GM21723 (cell line): Measurements from ENCODE around the gene GPC3.
"Not testable (repeated sequence)": the region's sequence is repeated elsewhere in the genome, so short reads cannot be mapped to it uniquely, and the experiment has no call there.

Source experiments
- ATAC-seq: cut with Tn5 transposase; IDR thresholded peaks from one replicate; pipeline ENCODE4 v1.9.1; 2021; ENCODE audit warnings: mild to moderate bottlenecking, moderate library complexity; ENCODE audit not compliant: unreplicated experiment

GPC3 gene

DNA sequence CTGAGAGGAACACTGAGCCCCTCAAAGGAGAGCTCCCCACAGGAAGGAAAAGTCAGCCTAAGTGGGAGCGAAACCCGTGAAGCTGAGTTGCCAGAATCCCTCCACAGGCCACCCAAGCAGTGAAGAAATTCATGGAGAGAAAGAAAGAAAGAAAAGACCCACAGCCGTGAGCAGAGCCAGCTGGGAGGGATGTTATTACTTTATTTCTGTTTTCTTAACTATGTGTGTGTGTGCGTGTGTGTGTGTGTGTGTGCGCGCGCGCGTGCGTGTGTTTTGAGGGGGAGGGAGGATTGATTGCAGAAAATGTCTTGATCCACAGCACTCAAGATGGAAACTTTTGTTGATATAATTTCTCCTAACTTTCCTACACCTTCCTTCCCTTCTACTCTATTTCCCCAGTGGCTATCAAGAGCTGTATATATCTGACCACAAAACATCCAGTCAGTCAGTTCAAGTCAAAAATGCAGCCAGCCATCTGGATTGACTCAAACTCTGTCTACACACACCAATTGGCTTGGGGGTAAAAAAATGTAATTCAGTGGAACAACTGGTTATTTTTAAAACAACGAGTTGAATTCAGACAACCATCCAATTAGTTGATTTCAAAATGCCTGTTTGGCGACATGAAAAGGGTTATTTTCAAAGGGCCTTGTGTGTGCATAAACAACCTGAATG is 13.8 kb upstream of the GPC3 start:
- ATAC-seq: no peak

DNA sequence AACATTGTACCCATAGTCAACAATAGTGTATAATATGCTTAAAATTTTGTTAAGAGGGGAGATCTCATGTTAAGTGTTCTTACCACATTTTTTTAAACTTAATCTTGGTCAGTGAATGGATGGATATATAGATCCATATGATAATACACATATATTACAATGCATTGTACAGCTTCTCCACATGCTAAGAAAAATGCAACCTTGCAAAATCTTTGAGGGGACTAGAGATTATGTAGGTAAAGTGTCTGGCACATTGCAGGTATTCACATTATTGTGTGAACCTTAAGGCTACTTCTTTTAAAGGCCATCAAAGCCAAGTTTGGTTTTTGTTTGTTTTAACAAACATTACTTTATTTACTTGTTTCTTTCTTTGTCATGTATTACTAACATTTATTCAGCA is 10.4 kb upstream of the GPC3 start:
- no peak for ATAC-seq

GRCh38 chrX:133994576-133994975 is 9.2 kb upstream of the GPC3 start:
- no peak for ATAC-seq

DNA sequence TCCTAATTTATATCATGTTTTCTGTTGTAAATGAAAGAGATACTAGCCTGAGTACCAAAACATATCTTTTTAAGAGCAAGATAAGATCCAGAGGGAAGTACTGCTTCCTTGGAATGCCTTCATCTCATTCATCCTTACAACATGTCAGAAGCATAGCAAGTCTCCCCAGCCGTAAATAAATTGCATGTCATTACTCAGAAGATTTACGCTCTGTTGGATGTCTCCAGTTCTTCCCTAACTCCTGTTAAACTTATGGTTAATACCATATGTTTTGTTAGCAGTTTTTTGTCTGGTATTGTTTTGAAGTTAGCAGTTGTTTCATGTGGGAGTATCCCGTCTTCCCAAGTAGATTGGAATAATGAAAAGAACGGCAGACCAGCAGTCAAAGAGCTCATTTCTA is 7.5 kb upstream of the GPC3 start:
- ATAC-seq: no peak

GRCh38 chrX:133991814-133992213 is 6.4 kb upstream of the GPC3 start:
- no peak for ATAC-seq

GRCh38 chrX:133991057-133991456 is 5.7 kb upstream of the GPC3 start:
- not testable (repeated sequence) for ATAC-seq

DNA sequence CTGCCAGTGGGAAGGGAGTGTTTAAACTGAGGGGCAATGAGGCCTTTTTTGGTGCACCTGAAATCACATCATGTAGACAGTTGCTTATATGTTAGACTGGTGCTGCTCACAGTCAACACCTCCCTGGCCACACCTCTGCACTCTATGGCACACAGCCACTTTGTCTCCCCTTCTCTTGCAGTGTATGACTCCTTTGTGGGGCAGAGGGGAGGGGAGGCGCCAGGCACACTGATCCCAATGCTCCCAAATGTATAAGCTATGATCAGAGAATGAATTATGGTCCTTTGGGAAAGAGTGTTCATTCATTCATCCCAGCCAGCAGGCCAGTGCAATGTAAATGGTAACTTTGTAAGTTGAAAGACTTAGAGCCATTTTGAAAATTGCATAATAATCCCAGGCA is 4.6 kb upstream of the GPC3 start:
- no peak for ATAC-seq

DNA sequence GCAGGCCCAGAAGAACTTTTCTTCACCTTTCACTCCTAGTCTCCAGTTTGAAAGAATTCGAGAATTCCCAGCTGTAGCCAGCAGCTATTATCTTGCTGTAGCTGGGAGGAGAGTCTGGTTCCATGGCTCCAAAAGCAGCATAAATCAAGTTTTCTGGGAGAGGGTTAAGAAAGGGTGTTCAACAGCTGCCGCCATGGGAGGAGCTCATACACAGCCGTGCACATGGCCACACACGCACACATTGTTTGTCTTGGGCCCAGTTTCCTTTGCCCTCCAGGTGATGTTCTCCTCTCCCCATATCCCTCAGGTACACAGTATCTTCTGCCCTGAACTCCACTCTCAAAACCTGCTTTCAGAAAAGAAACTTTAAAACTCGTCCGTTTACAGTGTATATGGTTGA is 4.1 kb upstream of the GPC3 start:
- no peak for ATAC-seq

- no peak for ATAC-seq
These were observed 2.6 kb upstream of the GPC3 start for GRCh38 chrX:133988010-133988409.

DNA sequence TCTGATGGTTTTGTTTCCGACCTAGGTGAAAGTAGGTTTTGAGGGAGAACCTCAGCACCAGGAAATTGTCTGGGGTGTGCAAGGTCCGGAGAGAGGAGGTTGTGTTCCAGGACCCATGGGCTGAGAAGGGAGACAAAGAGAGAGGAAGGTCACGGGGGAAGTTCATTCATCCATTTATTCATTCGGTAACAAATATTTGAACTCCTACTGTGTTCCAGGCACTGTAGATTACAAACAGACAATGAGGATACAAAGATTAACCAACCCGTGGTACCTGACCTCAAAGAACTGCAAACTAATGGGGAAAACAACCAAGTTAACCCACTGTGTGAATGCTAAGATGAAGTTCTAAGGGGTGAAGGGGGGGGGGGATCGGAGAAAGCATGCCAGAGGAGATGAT is 1.8 kb upstream of the GPC3 start:
- no peak for ATAC-seq

DNA sequence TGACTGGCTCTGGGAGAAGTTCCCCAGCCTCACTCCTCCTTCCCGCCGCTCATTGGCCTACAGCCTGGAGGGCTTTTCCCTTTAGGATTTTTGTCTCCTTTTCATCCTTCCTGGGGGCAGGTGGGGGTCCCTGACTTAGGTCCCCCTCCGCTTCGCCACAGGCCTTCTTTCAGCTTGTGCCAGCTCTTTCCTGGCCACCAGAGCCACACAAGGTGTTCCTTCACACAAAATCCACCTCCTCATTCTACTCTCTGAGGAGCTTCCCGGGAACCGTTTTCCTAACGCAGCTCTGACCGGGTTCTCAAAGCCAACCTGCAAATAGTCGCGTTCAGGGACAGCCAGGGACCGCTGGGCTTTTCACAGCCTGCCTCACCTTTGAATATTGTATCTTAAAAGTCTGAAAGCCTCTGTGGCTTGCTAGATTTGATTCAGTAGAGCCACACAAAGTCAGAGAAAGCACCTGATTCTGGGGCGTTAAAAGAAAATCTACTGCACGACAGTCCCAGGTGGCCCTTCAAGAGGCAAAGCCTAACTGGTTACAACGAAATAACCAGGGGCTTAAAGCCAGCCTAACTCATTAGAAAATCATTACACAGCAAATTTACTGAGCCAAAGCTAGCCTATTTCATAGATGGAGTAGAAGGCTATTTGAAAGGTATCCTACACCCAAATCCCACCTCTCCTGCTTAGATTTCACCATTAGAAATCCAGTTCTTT is 731 bp upstream of the GPC3 start:
- ATAC-seq: no peak

GRCh38 chrX:133984857-133985163 is 584 bp downstream of the GPC3 start:
- ATAC-seq: no peak

- ATAC-seq: no peak
These were observed 1.2 kb downstream of the GPC3 start for GRCh38 chrX:133983974-133984845.

GRCh38 chrX:133983256-133983973 is 2.0 kb downstream of the GPC3 start:
- no peak for ATAC-seq

DNA sequence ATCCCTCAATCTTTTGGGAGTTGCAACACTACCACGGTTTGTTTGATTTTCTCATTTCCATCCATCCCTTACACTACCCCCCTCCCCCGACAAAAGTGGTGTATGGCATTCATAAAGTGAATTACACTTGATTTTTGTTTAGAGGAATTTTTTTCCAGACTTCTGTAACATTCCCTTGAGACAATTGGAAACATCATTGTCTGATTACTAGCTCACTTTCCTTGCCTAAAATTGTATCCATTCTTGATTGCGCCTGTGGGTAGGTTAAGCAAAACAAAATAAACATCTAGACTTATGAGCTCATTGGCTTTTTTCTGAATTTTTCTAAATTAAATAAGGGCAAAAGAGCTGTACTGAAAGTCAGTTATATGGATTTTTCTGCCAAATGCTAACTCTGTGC is 3.5 kb downstream of the GPC3 start:
- ATAC-seq: no peak

DNA sequence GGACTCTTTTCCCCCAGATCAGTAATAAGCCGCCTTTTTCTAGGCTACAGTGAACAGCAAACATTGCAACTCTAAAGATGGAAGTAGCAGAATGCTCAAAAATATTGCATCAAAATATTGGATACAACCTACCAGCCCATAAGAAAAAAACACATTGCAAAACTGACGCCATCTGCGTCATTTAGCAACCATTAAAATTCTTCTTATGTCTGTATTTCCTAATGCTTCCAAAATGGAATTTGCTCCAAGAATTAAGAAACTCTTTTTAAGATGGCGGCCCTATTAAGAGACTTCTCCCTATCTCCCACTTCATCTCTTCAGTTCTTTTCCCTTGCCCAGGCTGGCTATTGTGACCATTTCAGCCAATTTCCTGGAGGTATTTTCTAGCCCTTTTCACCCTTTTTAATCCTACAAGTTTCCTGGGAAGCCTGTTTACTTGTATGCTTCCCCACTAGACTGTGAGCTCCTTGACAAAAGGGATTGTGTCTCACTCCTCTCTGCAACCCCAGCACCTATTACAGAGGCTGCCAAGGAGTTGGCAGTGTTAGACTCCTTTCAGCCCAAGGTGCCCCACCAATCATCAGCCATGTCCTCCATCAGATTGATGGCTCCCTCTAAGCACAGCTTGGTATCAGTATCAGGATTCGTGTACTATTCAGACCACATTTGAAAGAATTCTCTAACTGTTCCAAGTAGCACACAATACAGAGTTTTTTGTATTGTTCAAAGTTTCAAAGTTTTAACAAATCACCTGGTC is 4.4 kb downstream of the GPC3 start:
- no peak for ATAC-seq

- ATAC-seq: no peak
These were observed 5.0 kb downstream of the GPC3 start for GRCh38 chrX:133980406-133980805.

- ATAC-seq: no peak
These were observed 5.7 kb downstream of the GPC3 start for GRCh38 chrX:133979641-133980230.

DNA sequence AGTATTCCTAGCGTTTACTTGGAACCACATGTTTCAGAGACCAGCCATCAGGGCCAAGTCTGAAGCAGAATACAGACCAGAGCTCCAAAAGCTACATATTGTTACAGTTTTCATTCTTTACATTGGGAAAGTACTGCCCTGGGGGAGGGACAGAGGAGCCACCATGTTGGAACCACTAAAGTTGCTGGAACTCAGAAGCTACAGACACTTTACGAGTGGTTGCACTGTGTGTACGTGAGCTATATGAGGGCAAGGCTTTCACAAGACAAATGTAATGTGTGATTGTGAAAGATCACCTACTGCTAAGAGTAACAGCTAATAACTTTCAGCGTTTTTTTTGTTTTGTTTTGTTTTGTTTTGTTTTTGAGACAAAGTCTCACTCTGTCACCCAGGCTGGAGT is 11.7 kb downstream of the GPC3 start:
- no peak for ATAC-seq

GRCh38 chrX:133972916-133973315 is 12.5 kb downstream of the GPC3 start:
- no peak for ATAC-seq
